Hypothalamus (tissue), 51 donors: Measurements from ENCODE around the gene NUP153.

ENCODE experiments used
- DNase-seq, 51 donors: peaks; one replicate each; lab custom pipeline; 2025; lab: John Stamatoyannopoulos, UW

The NUP153 gene

GRCh38 chr6:17577059-17577458 is 129.7 kb downstream of the NUP153 start:
- no peak for DNase-seq

- DNase-seq: no peak
Measured at GRCh38 chr6:17574866-17575560, 131.7 kb downstream of the NUP153 start.

GRCh38 chr6:17565399-17565798 is 141.3 kb downstream of the NUP153 start:
- no peak for DNase-seq
